ENCODE data around the gene ASMTL.

DNA sequence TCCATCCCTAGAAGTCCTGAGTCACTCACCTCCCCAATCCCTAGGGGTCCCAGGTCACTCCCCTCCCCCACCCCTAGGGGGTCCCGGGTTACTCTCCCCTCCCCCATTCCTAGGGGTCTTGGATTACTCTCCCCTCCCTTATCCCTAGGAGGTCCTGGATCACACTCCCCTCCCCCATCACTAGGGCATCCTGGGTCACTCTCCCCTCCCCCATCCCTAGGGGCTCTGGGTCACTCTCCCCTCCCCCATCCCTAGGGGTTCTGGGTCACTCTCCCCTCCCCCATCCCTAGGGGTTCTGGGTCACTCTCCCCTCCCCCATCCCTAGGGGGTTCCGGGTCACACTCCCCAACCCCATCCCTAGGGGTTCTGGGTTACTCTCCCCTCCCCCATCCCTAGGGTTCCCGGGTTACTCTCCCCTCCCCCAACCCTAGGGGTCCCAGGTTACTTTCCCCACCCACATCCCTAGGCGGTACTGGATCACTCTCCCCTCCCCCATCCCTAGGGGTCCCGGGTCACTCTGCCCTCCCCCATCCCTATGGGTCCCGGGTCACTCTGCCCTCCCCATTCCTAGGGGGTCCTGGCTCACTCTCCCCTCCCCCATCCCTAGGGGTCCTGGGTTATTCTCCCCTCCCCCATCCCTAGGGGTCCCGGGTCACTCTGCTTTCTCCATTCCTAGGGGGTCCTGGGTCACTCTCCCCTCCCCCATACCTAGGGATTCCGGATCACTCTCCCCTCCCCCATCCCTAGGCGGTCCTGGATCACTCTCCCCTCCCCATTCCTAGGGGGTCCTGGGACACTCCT, 2.1 kb downstream of the ASMTL start:
- TF ChIP-seq, protein P1, sequence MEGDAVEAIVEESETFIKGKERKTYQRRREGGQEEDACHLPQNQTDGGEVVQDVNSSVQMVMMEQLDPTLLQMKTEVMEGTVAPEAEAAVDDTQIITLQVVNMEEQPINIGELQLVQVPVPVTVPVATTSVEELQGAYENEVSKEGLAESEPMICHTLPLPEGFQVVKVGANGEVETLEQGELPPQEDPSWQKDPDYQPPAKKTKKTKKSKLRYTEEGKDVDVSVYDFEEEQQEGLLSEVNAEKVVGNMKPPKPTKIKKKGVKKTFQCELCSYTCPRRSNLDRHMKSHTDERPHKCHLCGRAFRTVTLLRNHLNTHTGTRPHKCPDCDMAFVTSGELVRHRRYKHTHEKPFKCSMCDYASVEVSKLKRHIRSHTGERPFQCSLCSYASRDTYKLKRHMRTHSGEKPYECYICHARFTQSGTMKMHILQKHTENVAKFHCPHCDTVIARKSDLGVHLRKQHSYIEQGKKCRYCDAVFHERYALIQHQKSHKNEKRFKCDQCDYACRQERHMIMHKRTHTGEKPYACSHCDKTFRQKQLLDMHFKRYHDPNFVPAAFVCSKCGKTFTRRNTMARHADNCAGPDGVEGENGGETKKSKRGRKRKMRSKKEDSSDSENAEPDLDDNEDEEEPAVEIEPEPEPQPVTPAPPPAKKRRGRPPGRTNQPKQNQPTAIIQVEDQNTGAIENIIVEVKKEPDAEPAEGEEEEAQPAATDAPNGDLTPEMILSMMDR (IDR thresholded peaks at IDR 0.05) = no peak
- TF ChIP-seq POLR2AphosphoS5 (IDR thresholded peaks at IDR 0.05) (no peak), EP300 (IDR thresholded peaks at IDR 0.05) (no peak)

Measured in gastroesophageal sphincter (tissue), 3 donors.